MM.1S (cell line): ENCODE results near the gene SHC3.

Experiments used
- CTCF ChIP-seq: fragments of 300-600 bp; sonication (generic); IDR thresholded peaks from 2 replicates; pipeline ENCODE4 v1.5.1; 2016; ENCODE audit warnings: antibody characterized with exemption, low read length, mixed read lengths
- EZH2 ChIP-seq: fragments of 300-600 bp; sonication (generic); optimal IDR thresholded peaks from 2 replicates; pipeline ENCODE3; 2017; ENCODE audit warnings: low read depth, mild to moderate bottlenecking, antibody characterized with exemption, low read length, mixed read lengths

- TF ChIP-seq CTCF, result no peak
- no peak for TF ChIP-seq EZH2
These were observed 170.4 kb downstream of the SHC3 start for GRCh38 chr9:89008055-89008743.
